Liver (tissue), 3 donors: ENCODE measurements around the gene TTC4.
A peak's percentile ranks its signal among the peaks of the same experiment; 100 is the strongest.

ENCODE experiments used
- CTCF ChIP-seq: fragments of 150-350 bp; IDR thresholded peaks from 2 replicates; pipeline ENCODE4 v1.5.1; 2017; ENCODE audit warnings: improper control_type of control experiment, low read depth, low read length; ENCODE audit not compliant: missing input control
- MAX ChIP-seq: IDR thresholded peaks from 2 replicates; pipeline ENCODE4 v1.6.1; 2016; ENCODE audit warnings: antibody characterized with exemption
- REST ChIP-seq: IDR thresholded peaks from 2 replicates; pipeline ENCODE4 v1.6.1; 2016; ENCODE audit warnings: antibody characterized with exemption, mild to moderate bottlenecking
- SP1 ChIP-seq: IDR thresholded peaks from 2 replicates; pipeline ENCODE4 v1.6.1; 2018; ENCODE audit warnings: antibody characterized with exemption, mild to moderate bottlenecking
- TAF1 ChIP-seq: conservative IDR thresholded peaks from 2 replicates; pipeline ENCODE4 v1.6.1; 2016; ENCODE audit warnings: antibody characterized with exemption, mild to moderate bottlenecking
- YY1 ChIP-seq: IDR thresholded peaks from 2 replicates; pipeline ENCODE4 v1.6.1; 2016; ENCODE audit warnings: antibody characterized with exemption, mild to moderate bottlenecking
- donor health status: healthy.
- donor health status: healthy.

- TF ChIP-seq CTCF (peak; percentile 94), SP1 (no peak), YY1 (no peak), REST (no peak), TAF1 (no peak), MAX (no peak)
Measured at GRCh38 chr1:54671985-54672608, 43.6 kb upstream of the TTC4 start.
